Measurements from ENCODE around the gene GPX4. TPM values are rescaled to one million over a fixed set of nuclear protein-coding genes. Genes with fewer than 3 reads are reported as not detected.

The GPX4 gene
- total and polyA plus RNA-seq, 12 donors, result 244 to 487 (median 316) TPM

GRCh38 chr19:1155352-1156304, 51.8 kb downstream of the GPX4 start:
- Histone ChIP-seq H3K36me3 (peaks cover 0 to 47% (median 0%) of the 10 kb centered on the region in 9 donors), H3K27ac (peak overlapping the region in 9 of 10 donors; percentile 68 to 93 (median 77)), H3K4me1 (peaks cover 29 to 61% (median 53%) of the 10 kb centered on the region in 9 donors), H3K9me3 (no peaks in the 10 kb centered on the region), H3K4me3 (peak overlapping the region in 6 of 10 donors; percentile 8 to 54 (median 32)), H3K27me3 (no peaks in the 10 kb centered on the region)
- DNase-seq (no peak), ATAC-seq (peak in 5 of 8 donors; percentile 1 to 19 (median 3))
- TF ChIP-seq, protein P1, sequence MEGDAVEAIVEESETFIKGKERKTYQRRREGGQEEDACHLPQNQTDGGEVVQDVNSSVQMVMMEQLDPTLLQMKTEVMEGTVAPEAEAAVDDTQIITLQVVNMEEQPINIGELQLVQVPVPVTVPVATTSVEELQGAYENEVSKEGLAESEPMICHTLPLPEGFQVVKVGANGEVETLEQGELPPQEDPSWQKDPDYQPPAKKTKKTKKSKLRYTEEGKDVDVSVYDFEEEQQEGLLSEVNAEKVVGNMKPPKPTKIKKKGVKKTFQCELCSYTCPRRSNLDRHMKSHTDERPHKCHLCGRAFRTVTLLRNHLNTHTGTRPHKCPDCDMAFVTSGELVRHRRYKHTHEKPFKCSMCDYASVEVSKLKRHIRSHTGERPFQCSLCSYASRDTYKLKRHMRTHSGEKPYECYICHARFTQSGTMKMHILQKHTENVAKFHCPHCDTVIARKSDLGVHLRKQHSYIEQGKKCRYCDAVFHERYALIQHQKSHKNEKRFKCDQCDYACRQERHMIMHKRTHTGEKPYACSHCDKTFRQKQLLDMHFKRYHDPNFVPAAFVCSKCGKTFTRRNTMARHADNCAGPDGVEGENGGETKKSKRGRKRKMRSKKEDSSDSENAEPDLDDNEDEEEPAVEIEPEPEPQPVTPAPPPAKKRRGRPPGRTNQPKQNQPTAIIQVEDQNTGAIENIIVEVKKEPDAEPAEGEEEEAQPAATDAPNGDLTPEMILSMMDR (IDR thresholded peaks at IDR 0.05), result no peak
- WGBS, 2 donors, result 73 to 79% methylated on average over 29 of the region's 29 CpGs
- intact Hi-C loops (cut with DNase I), result no loop called here

Other genes with a start within 250 kb of the GPX4 start
- gene CFD, start 244.3 kb upstream of the GPX4 start, total RNA-seq, result 100 to 1,000 TPM in 4 of 10 donors, 10 to 100 TPM in 6; 21.1 to 326 (median 72.5) TPM
- gene CFD, start 244.3 kb upstream of the GPX4 start, polyA plus RNA-seq, result 100 to 1,000 TPM; 567 to 583 TPM
- 10 to 100 TPM; 17.6 to 37.4 (median 26.2) TPM for gene MED16, start 210.8 kb upstream of the GPX4 start, total RNA-seq
- gene MED16, start 210.8 kb upstream of the GPX4 start, polyA plus RNA-seq, result 10 to 100 TPM; 31.0 to 42.9 TPM
- gene RNU6-9, start 210.5 kb upstream of the GPX4 start, total RNA-seq, result not detected
- not detected for gene RNU6-9, start 210.5 kb upstream of the GPX4 start, polyA plus RNA-seq
- gene R3HDM4, start 190.8 kb upstream of the GPX4 start, total RNA-seq, result 10 to 100 TPM; 16.3 to 30.6 (median 19.9) TPM
- gene R3HDM4, start 190.8 kb upstream of the GPX4 start, polyA plus RNA-seq, result 10 to 100 TPM; 34.5 to 49.8 TPM
- gene KISS1R, start 186.7 kb upstream of the GPX4 start, total RNA-seq, result not detected
- not detected for gene KISS1R, start 186.7 kb upstream of the GPX4 start, polyA plus RNA-seq
- 10 to 100 TPM in 1 of 10 donors, 1 to 10 TPM in 9; 3.0 to 11.7 (median 5.3) TPM for gene ARID3A, start 178.0 kb upstream of the GPX4 start, total RNA-seq
- gene ARID3A, start 178.0 kb upstream of the GPX4 start, polyA plus RNA-seq, result 1 to 10 TPM; 3.7 to 4.2 TPM
- 10 to 100 TPM; 17.3 to 25.0 (median 20.3) TPM for gene WDR18, start 119.6 kb upstream of the GPX4 start, total RNA-seq
- gene WDR18, start 119.6 kb upstream of the GPX4 start, polyA plus RNA-seq, result 10 to 100 TPM; 44.0 to 66.4 TPM
- under 1 TPM in 3 of 10 donors, not detected in 7; 0.08 to 0.10 (median 0.09) TPM for gene GRIN3B, start 103.6 kb upstream of the GPX4 start, total RNA-seq
- gene GRIN3B, start 103.6 kb upstream of the GPX4 start, polyA plus RNA-seq, result under 1 TPM in 1 of 2 donors, not detected in 1; 0.01 TPM
- 100 to 1,000 TPM in 8 of 10 donors, 10 to 100 TPM in 2; 94.3 to 141 (median 111) TPM for gene TMEM259, start 82.9 kb upstream of the GPX4 start, total RNA-seq
- 100 to 1,000 TPM; 144 to 289 TPM for gene TMEM259, start 82.9 kb upstream of the GPX4 start, polyA plus RNA-seq
- gene RNU6-2, start 82.5 kb upstream of the GPX4 start, total RNA-seq, result not detected
- not detected for gene RNU6-2, start 82.5 kb upstream of the GPX4 start, polyA plus RNA-seq
- gene CNN2, start 77.4 kb upstream of the GPX4 start, total RNA-seq, result 100 to 1,000 TPM in 2 of 10 donors, 10 to 100 TPM in 8; 33.0 to 117 (median 63.5) TPM
- 10 to 100 TPM; 49.0 to 61.2 TPM for gene CNN2, start 77.4 kb upstream of the GPX4 start, polyA plus RNA-seq
- 10 to 100 TPM in 1 of 10 donors, 1 to 10 TPM in 9; 4.3 to 18.1 (median 5.6) TPM for gene ABCA7, start 63.9 kb upstream of the GPX4 start, total RNA-seq
- gene ABCA7, start 63.9 kb upstream of the GPX4 start, polyA plus RNA-seq, result 10 to 100 TPM in 1 of 2 donors, 1 to 10 TPM in 1; 2.7 to 23.4 TPM
- 10 to 100 TPM in 1 of 10 donors, 1 to 10 TPM in 9; 1.9 to 27.4 (median 4.1) TPM for gene ARHGAP45, start 36.8 kb upstream of the GPX4 start, total RNA-seq
- gene ARHGAP45, start 36.8 kb upstream of the GPX4 start, polyA plus RNA-seq, result 1 to 10 TPM; 4.4 to 8.6 TPM
- 100 to 1,000 TPM; 111 to 215 (median 134) TPM for gene POLR2E, start 8.6 kb upstream of the GPX4 start, total RNA-seq
- 100 to 1,000 TPM; 116 to 212 TPM for gene POLR2E, start 8.6 kb upstream of the GPX4 start, polyA plus RNA-seq
- 10 to 100 TPM; 12.6 to 61.3 (median 16.1) TPM for gene SBNO2, start 70.3 kb downstream of the GPX4 start, total RNA-seq
- gene SBNO2, start 70.3 kb downstream of the GPX4 start, polyA plus RNA-seq, result 10 to 100 TPM; 12.6 to 18.7 TPM
- gene STK11, start 101.8 kb downstream of the GPX4 start, total RNA-seq, result 10 to 100 TPM; 43.7 to 71.6 (median 46.6) TPM
- gene STK11, start 101.8 kb downstream of the GPX4 start, polyA plus RNA-seq, result 10 to 100 TPM; 41.1 to 70.4 TPM
- gene CBARP, start 134.0 kb downstream of the GPX4 start, total RNA-seq, result 1 to 10 TPM in 9 of 10 donors, under 1 TPM in 1; 0.96 to 2.2 (median 1.4) TPM
- 1 to 10 TPM in 1 of 2 donors, under 1 TPM in 1; 0.73 to 1.3 TPM for gene CBARP, start 134.0 kb downstream of the GPX4 start, polyA plus RNA-seq
- gene ATP5F1D, start 137.8 kb downstream of the GPX4 start, total RNA-seq, result 100 to 1,000 TPM; 491 to 770 (median 553) TPM
- gene ATP5F1D, start 137.8 kb downstream of the GPX4 start, polyA plus RNA-seq, result 1,000 to 10,000 TPM in 1 of 2 donors, 100 to 1,000 TPM in 1; 821 to 2,879 TPM
- 100 to 1,000 TPM in 2 of 10 donors, 10 to 100 TPM in 8; 45.9 to 236 (median 68.5) TPM for gene MIDN, start 144.6 kb downstream of the GPX4 start, total RNA-seq
- gene MIDN, start 144.6 kb downstream of the GPX4 start, polyA plus RNA-seq, result 10 to 100 TPM; 22.7 to 48.6 TPM
- gene CIRBP, start 165.3 kb downstream of the GPX4 start, total RNA-seq, result 100 to 1,000 TPM; 227 to 356 (median 280) TPM
- 100 to 1,000 TPM; 180 to 344 TPM for gene CIRBP, start 165.3 kb downstream of the GPX4 start, polyA plus RNA-seq
- gene FAM174C, start 171.5 kb downstream of the GPX4 start, total RNA-seq, result 10 to 100 TPM in 7 of 10 donors, 1 to 10 TPM in 3; 8.2 to 19.0 (median 12.7) TPM
- 10 to 100 TPM; 40.2 to 70.2 TPM for gene FAM174C, start 171.5 kb downstream of the GPX4 start, polyA plus RNA-seq
- under 1 TPM in 1 of 10 donors, not detected in 9; 0.45 TPM for gene EFNA2, start 181.9 kb downstream of the GPX4 start, total RNA-seq
- gene EFNA2, start 181.9 kb downstream of the GPX4 start, polyA plus RNA-seq, result under 1 TPM in 1 of 2 donors, not detected in 1; 0.04 TPM

Measured in heart right ventricle (tissue), 16 donors.